Smooth muscle cell (in vitro differentiated cells): ENCODE measurements around the gene CREB3L2. TPM values are rescaled to one million over a fixed set of nuclear protein-coding genes. Genes with fewer than 3 reads are reported as not detected.
A peak's percentile ranks its signal among the peaks of the same experiment; 100 is the strongest.

ENCODE experiments used
- DNase-seq: peaks from one replicate; lab custom pipeline; 2025; ENCODE audit not compliant: unreplicated experiment; lab: John Stamatoyannopoulos, UW
- H2AFZ ChIP-seq: fragments of 200-600 bp; sonication (generic); 2 replicates; pipeline ENCODE4 v1.6.0; 2016; ENCODE audit warnings: antibody characterized with exemption, low read depth, mild to moderate bottlenecking
- H3F3A ChIP-seq: fragments of 200-600 bp; sonication (generic); 2 replicates; pipeline ENCODE4 v1.6.0; 2017; ENCODE audit warnings: antibody characterized with exemption, low read depth
- H3K27ac ChIP-seq: fragments of 200-600 bp; sonication (generic); 2 replicates; pipeline ENCODE4 v1.5.1; 2016; ENCODE audit warnings: low read depth, mild to moderate bottlenecking
- H3K27me3 ChIP-seq: fragments of 200-600 bp; sonication (generic); 2 replicates; pipeline ENCODE4 v1.6.1; 2016; ENCODE audit warnings: low read depth, mild to moderate bottlenecking
- H3K36me3 ChIP-seq: fragments of 200-600 bp; sonication (generic); 2 replicates; pipeline ENCODE4 v1.5.1; 2016; ENCODE audit warnings: low read depth
- H3K4me1 ChIP-seq: fragments of 200-600 bp; sonication (generic); 2 replicates; pipeline ENCODE4 v1.5.1; 2016; ENCODE audit warnings: low read depth
- H3K4me2 ChIP-seq: fragments of 200-600 bp; sonication (generic); 2 replicates; pipeline ENCODE4 v1.6.0; 2016; ENCODE audit warnings: mild to moderate bottlenecking
- H3K4me3 ChIP-seq: fragments of 200-600 bp; sonication (generic); 2 replicates; pipeline ENCODE4 v1.5.1; 2016; ENCODE audit warnings: mild to moderate bottlenecking
- H3K79me2 ChIP-seq: fragments of 200-600 bp; sonication (generic); 2 replicates; pipeline ENCODE4 v1.6.0; 2016; ENCODE audit warnings: low read depth, mild to moderate bottlenecking
- H3K9ac ChIP-seq: fragments of 200-600 bp; sonication (generic); 2 replicates; pipeline ENCODE4 v1.6.0; 2016; ENCODE audit warnings: low read depth
- H3K9me3 ChIP-seq: fragments of 200-600 bp; sonication (generic); replicated peaks from 2 replicates; pipeline ENCODE4 v1.5.1; 2016; ENCODE audit warnings: low read depth
- H4K20me1 ChIP-seq: fragments of 200-600 bp; sonication (generic); 2 replicates; pipeline ENCODE4 v1.6.0; 2016; ENCODE audit warnings: low read depth
- CTCF ChIP-seq: fragments of 200-600 bp; sonication (generic); IDR thresholded peaks from 2 replicates; pipeline ENCODE4 v1.5.1; 2017; ENCODE audit warnings: borderline replicate concordance, mild to moderate bottlenecking, antibody characterized with exemption; ENCODE audit not compliant: insufficient read depth, poor library complexity, severe bottlenecking
- WGBS: methylation state at CpG from one replicate; pipeline ENCODE4 v1.1.7; 2016; ENCODE audit warnings: low lambda C conversion rate; 5-methylcytosine and 5-hydroxymethylcytosine counted together
- polyA plus RNA-seq: library from polyadenylated mRNA; unstranded; fragments of >200 nt; fragmentation: Nextera tagmentation; extraction: Ambion mirVana; gene quantifications from 2 replicates; pipeline ENCODE4 v1.2.1, GENCODE V29; 2016
- total RNA-seq: library from RNA; depleted of rRNA; stranded (reverse); fragments of >200 nt; gene quantifications from 2 replicates; pipeline ENCODE4 v1.2.3, GENCODE V29; 2014

The CREB3L2 gene
- total and polyA plus RNA-seq, 2 experiments from 2014 or later = 27.4 to 69.1 TPM

- H3K9ac ChIP-seq = no peak overlapping the region
- TF ChIP-seq CTCF = no peak
- 69% methylated on average over 5 of the region's 5 CpGs for WGBS
- H3K4me3 ChIP-seq = no peak overlapping the region
- H3K27ac ChIP-seq = peak overlapping the region; percentile 32
- no peak overlapping the region for H2AFZ ChIP-seq
- H4K20me1 ChIP-seq = peaks cover 78% of the 10 kb centered on the region
- no peak for DNase-seq
- H3K4me2 ChIP-seq = no peak overlapping the region
- H3F3A ChIP-seq = peaks cover 5% of the 10 kb centered on the region
- peaks cover 77% of the 10 kb centered on the region for H3K79me2 ChIP-seq
- H3K27me3 ChIP-seq = no peaks in the 10 kb centered on the region
- peaks cover 14% of the 10 kb centered on the region for H3K36me3 ChIP-seq
- no peaks in the 10 kb centered on the region for H3K9me3 ChIP-seq
- peaks cover 7% of the 10 kb centered on the region for H3K4me1 ChIP-seq
Measured at GRCh38 chr7:137923380-137923779, 78.5 kb downstream of the CREB3L2 start.

- DNase-seq = no peak
- Histone ChIP-seq H3K27ac (peak overlapping the region; percentile 64), H3K79me2 (peaks cover 78% of the 10 kb centered on the region), H3K9me3 (no peaks in the 10 kb centered on the region), H3K4me3 (no peak overlapping the region), H3K9ac (no peak overlapping the region), H3F3A (peaks cover 13% of the 10 kb centered on the region), H4K20me1 (peaks cover 92% of the 10 kb centered on the region), H3K4me2 (peak overlapping the region; percentile 46), H3K36me3 (peaks cover 3% of the 10 kb centered on the region), H3K4me1 (peaks cover 7% of the 10 kb centered on the region), H2AFZ (no peak overlapping the region), H3K27me3 (no peaks in the 10 kb centered on the region)
- 27% methylated on average over 6 of the region's 6 CpGs for WGBS
- TF ChIP-seq CTCF = no peak
Measured at GRCh38 chr7:137920637-137921399, 81.1 kb downstream of the CREB3L2 start.

- Histone ChIP-seq H2AFZ (no peak overlapping the region), H3K4me2 (no peak overlapping the region), H3K27me3 (no peaks in the 10 kb centered on the region), H3F3A (peaks cover 19% of the 10 kb centered on the region), H4K20me1 (peaks cover 89% of the 10 kb centered on the region), H3K79me2 (peaks cover 77% of the 10 kb centered on the region), H3K9me3 (no peaks in the 10 kb centered on the region), H3K36me3 (peaks cover 6% of the 10 kb centered on the region), H3K4me1 (peaks cover 7% of the 10 kb centered on the region), H3K9ac (no peak overlapping the region), H3K27ac (peak overlapping the region; percentile 64), H3K4me3 (no peak overlapping the region)
- 48% methylated on average over 1 of the region's 1 CpG for WGBS
- TF ChIP-seq CTCF = no peak
- DNase-seq = no peak
Measured at GRCh38 chr7:137919987-137920386, 81.9 kb downstream of the CREB3L2 start.
